GM23338 (cell line): ENCODE data around the gene RILPL1. TPM values are rescaled to one million over a fixed set of nuclear protein-coding genes. Genes with fewer than 3 reads are reported as not detected.
"Not testable (repeated sequence)": the region's sequence is repeated elsewhere in the genome, so short reads cannot be mapped to it uniquely, and the experiment has no call there.

Experiments used
- ATAC-seq: fragments of 200-7000 bp; cut with Tn5 transposase; 3 replicates; pipeline ENCODE4 v1.9.1; 2020
- DNase-seq: peaks from one replicate; pipeline ENCODE4 v3.0.0-alpha.2; 2015; ENCODE audit warnings: low spot score
- H2AFZ ChIP-seq: fragments of 200-600 bp; sonication (generic); 2 replicates; pipeline ENCODE4 v1.8.0; 2016; ENCODE audit warnings: antibody characterized with exemption, mild to moderate bottlenecking, moderate library complexity
- H3F3A ChIP-seq: fragments of 200-600 bp; sonication (generic); replicated peaks from 2 replicates; pipeline ENCODE4 v1.8.0; 2017; ENCODE audit warnings: antibody characterized with exemption, mixed run types, low read depth
- H3K27ac ChIP-seq: fragments of 200-600 bp; sonication (generic); 2 replicates; pipeline ENCODE4 v1.6.1; 2016; ENCODE audit warnings: low read depth
- H3K27me3 ChIP-seq: fragments of 200-600 bp; sonication (generic); 2 replicates; pipeline ENCODE4 v1.8.0; 2016; ENCODE audit warnings: mild to moderate bottlenecking, mixed run types, moderate library complexity; ENCODE audit not compliant: insufficient read depth
- H3K36me3 ChIP-seq: fragments of 200-600 bp; sonication (generic); 2 replicates; pipeline ENCODE4 v1.8.0; 2016; ENCODE audit warnings: mild to moderate bottlenecking; ENCODE audit not compliant: insufficient read depth
- H3K4me1 ChIP-seq: fragments of 200-600 bp; sonication (generic); 2 replicates; pipeline ENCODE4 v1.8.0; 2016; ENCODE audit warnings: mild to moderate bottlenecking, moderate library complexity; ENCODE audit not compliant: insufficient read depth
- H3K4me2 ChIP-seq: fragments of 200-600 bp; sonication (generic); 2 replicates; pipeline ENCODE4 v1.7.1; 2017; ENCODE audit warnings: mixed run types
- H3K4me3 ChIP-seq: fragments of 200-600 bp; sonication (generic); 2 replicates; pipeline ENCODE4 v1.6.1; 2016; ENCODE audit warnings: mixed run types
- H3K79me2 ChIP-seq: fragments of 200-600 bp; sonication (generic); replicated peaks from 2 replicates; pipeline ENCODE4 v1.8.0; 2017; ENCODE audit warnings: mild to moderate bottlenecking; ENCODE audit not compliant: insufficient read depth
- H3K9me2 ChIP-seq: fragments of 200-600 bp; sonication (generic); 2 replicates; pipeline ENCODE4 v1.8.0; 2017; ENCODE audit not compliant: insufficient read depth
- H4K20me1 ChIP-seq: fragments of 200-600 bp; sonication (generic); replicated peaks from 2 replicates; pipeline ENCODE4 v1.8.0; 2017; ENCODE audit warnings: mild to moderate bottlenecking; ENCODE audit not compliant: insufficient read depth
- H3K27ac Mint-ChIP-seq: 2 replicates; pipeline ENCODE4 v1.8.0; 2020; ENCODE audit warnings: inconsistent platforms, mild to moderate bottlenecking, moderate library complexity, mixed read lengths
- H3K27me3 Mint-ChIP-seq: 3 replicates; pipeline ENCODE4 v1.8.0; 2022; ENCODE audit warnings: low read depth, mild to moderate bottlenecking, moderate library complexity, mixed read lengths, inconsistent platforms; ENCODE audit not compliant: insufficient read depth, poor library complexity
- H3K36me3 Mint-ChIP-seq: 3 replicates; pipeline ENCODE4 v1.8.0; 2021; ENCODE audit warnings: low read depth, mild to moderate bottlenecking, inconsistent platforms, moderate library complexity, mixed read lengths
- H3K4me1 Mint-ChIP-seq: 3 replicates; pipeline ENCODE4 v1.8.0; 2020; ENCODE audit warnings: mild to moderate bottlenecking, inconsistent platforms, mixed read lengths
- H3K4me3 Mint-ChIP-seq: 3 replicates; pipeline ENCODE4 v1.8.0; 2021; ENCODE audit warnings: moderate library complexity, mild to moderate bottlenecking, inconsistent platforms, mixed read lengths
- H3K9me3 Mint-ChIP-seq: 3 replicates; pipeline ENCODE4 v1.8.0; 2020; ENCODE audit warnings: moderate library complexity, mild to moderate bottlenecking, inconsistent platforms, mixed read lengths
- CREB1 ChIP-seq: fragments of 250-450 bp; sonication (Bioruptor Pico); IDR thresholded peaks from 2 replicates; pipeline ENCODE4 v1.5.0; 2020; ENCODE audit warnings: low read depth, mild to moderate bottlenecking, moderate library complexity
- EZH2 ChIP-seq: fragments of 200-600 bp; sonication (generic); IDR thresholded peaks from one replicate; pipeline ENCODE4 v1.8.0; 2017; ENCODE audit warnings: antibody characterized with exemption, mild to moderate bottlenecking, low read depth; ENCODE audit not compliant: unreplicated experiment
- EZH2phosphoT487 ChIP-seq: fragments of 200-600 bp; sonication (generic); IDR thresholded peaks from one replicate; pipeline ENCODE4 v1.8.1; 2018; ENCODE audit warnings: antibody characterized with exemption; ENCODE audit not compliant: unreplicated experiment
- ZNF114 ChIP-seq: fragments of 250-450 bp; sonication (Bioruptor Pico); IDR thresholded peaks from 2 replicates; pipeline ENCODE4 v1.5.0; 2020; ENCODE audit warnings: mild to moderate bottlenecking, moderate library complexity
- polyA plus RNA-seq: library from polyadenylated mRNA; unstranded; fragments of >200 nt; fragmentation: Nextera tagmentation; extraction: Ambion mirVana; gene quantifications from 2 replicates; pipeline ENCODE4 v1.2.1, GENCODE V29; 2016
- total RNA-seq: library from RNA; depleted of rRNA; stranded (reverse); fragments of >200 nt; shearing (Covaris generic); gene quantifications from 2 replicates; pipeline ENCODE4 v1.2.3, GENCODE V29; 2014
- TF ChIP-seq, protein P1 (sequence below): fragments of 250-450 bp; sonication (Bioruptor Pico); IDR thresholded peaks from 2 replicates; pipeline ENCODE4 v1.5.0; 2020; ENCODE audit warnings: mild to moderate bottlenecking, moderate library complexity
- TF ChIP-seq, protein P2 (sequence below): IDR thresholded peaks from one replicate; pipeline ENCODE4 v1.6.1; 2018; ENCODE audit warnings: antibody characterized with exemption; ENCODE audit not compliant: unreplicated experiment
- TF ChIP-seq, protein P3 (sequence below), 2 experiments: fragments of 200-600 bp in 1 of 2; sonication (generic) in 1 of 2; conservative IDR thresholded peaks; 2 replicates each; pipeline versions ENCODE4 v1.5.1 to v1.6.1; 2016 to 2017; ENCODE audit warnings: antibody characterized with exemption in 2 of 2, low read depth in 2 of 2, mild to moderate bottlenecking in 2 of 2, moderate library complexity in 1 of 2

The RILPL1 gene
- total and polyA plus RNA-seq, 2 experiments from 2014 or later, result 3.9 to 7.9 TPM

DNA sequence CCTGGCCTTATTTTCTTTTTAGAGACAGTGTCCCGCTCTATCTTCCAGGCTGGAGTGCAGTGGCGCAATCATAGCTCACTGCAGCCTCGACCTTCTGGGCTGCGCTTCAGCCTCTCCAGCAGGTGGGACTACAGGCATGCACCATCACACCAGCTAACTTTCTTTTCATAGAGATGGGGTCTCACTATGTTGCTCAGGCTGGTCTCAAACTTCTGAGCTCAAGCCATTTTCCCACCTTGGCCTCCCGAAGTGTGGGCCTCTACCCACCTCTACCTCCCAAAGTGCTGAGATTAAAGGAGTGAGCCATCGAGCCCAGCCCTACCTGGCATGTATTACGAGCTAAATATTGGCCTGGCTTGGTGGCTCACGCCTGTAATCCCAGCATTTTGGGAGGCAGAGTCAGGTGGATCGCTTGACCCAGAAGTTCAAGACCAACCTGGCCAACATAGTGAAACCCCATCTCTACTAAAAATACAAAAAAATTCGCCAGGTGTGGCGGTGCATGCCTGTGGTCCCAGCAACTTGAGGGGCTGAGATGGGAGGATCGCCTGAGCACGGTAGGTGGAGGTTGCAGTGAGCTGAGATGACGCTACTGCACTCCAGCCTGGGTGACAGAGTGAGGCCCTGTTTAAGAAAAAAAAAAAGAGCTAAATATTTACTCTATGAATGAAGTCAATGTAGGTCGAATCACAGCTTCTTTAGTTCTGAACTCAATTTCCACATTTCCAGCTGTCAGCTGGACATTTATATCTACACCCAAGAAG is 7.6 kb upstream of the RILPL1 start:
- no peaks in the 10 kb centered on the region for H3K36me3 Mint-ChIP-seq
- no peak overlapping the region for H3K27ac Mint-ChIP-seq
- H3K4me3 ChIP-seq, result no peak overlapping the region
- H3K36me3 ChIP-seq, result no peaks in the 10 kb centered on the region
- no peaks in the 10 kb centered on the region for H3K79me2 ChIP-seq
- TF ChIP-seq EZH2phosphoT487 (no peak), ZNF114 (CRISPR knock-in tag) (no peak), EZH2 (no peak), CREB1 (CRISPR knock-in tag) (no peak)
- TF ChIP-seq, protein P1, sequence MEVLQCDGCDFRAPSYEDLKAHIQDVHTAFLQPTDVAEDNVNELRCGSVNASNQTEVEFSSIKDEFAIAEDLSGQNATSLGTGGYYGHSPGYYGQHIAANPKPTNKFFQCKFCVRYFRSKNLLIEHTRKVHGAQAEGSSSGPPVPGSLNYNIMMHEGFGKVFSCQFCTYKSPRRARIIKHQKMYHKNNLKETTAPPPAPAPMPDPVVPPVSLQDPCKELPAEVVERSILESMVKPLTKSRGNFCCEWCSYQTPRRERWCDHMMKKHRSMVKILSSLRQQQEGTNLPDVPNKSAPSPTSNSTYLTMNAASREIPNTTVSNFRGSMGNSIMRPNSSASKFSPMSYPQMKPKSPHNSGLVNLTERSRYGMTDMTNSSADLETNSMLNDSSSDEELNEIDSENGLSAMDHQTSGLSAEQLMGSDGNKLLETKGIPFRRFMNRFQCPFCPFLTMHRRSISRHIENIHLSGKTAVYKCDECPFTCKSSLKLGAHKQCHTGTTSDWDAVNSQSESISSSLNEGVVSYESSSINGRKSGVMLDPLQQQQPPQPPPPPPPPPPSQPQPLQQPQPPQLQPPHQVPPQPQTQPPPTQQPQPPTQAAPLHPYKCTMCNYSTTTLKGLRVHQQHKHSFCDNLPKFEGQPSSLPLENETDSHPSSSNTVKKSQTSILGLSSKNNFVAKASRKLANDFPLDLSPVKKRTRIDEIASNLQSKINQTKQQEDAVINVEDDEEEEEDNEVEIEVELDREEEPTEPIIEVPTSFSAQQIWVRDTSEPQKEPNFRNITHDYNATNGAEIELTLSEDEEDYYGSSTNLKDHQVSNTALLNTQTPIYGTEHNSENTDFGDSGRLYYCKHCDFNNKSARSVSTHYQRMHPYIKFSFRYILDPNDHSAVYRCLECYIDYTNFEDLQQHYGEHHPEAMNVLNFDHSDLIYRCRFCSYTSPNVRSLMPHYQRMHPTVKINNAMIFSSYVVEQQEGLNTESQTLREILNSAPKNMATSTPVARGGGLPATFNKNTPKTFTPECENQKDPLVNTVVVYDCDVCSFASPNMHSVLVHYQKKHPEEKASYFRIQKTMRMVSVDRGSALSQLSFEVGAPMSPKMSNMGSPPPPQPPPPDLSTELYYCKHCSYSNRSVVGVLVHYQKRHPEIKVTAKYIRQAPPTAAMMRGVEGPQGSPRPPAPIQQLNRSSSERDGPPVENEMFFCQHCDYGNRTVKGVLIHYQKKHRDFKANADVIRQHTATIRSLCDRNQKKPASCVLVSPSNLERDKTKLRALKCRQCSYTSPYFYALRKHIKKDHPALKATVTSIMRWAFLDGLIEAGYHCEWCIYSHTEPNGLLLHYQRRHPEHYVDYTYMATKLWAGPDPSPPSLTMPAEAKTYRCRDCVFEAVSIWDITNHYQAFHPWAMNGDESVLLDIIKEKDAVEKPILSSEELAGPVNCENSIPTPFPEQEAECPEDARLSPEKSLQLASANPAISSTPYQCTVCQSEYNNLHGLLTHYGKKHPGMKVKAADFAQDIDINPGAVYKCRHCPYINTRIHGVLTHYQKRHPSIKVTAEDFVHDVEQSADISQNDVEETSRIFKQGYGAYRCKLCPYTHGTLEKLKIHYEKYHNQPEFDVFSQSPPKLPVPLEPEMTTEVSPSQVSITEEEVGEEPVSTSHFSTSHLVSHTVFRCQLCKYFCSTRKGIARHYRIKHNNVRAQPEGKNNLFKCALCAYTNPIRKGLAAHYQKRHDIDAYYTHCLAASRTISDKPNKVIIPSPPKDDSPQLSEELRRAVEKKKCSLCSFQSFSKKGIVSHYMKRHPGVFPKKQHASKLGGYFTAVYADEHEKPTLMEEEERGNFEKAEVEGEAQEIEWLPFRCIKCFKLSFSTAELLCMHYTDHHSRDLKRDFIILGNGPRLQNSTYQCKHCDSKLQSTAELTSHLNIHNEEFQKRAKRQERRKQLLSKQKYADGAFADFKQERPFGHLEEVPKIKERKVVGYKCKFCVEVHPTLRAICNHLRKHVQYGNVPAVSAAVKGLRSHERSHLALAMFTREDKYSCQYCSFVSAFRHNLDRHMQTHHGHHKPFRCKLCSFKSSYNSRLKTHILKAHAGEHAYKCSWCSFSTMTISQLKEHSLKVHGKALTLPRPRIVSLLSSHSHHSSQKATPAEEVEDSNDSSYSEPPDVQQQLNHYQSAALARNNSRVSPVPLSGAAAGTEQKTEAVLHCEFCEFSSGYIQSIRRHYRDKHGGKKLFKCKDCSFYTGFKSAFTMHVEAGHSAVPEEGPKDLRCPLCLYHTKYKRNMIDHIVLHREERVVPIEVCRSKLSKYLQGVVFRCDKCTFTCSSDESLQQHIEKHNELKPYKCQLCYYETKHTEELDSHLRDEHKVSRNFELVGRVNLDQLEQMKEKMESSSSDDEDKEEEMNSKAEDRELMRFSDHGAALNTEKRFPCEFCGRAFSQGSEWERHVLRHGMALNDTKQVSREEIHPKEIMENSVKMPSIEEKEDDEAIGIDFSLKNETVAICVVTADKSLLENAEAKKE (CRISPR knock-in tag), result no peak
- TF ChIP-seq, protein P2, sequence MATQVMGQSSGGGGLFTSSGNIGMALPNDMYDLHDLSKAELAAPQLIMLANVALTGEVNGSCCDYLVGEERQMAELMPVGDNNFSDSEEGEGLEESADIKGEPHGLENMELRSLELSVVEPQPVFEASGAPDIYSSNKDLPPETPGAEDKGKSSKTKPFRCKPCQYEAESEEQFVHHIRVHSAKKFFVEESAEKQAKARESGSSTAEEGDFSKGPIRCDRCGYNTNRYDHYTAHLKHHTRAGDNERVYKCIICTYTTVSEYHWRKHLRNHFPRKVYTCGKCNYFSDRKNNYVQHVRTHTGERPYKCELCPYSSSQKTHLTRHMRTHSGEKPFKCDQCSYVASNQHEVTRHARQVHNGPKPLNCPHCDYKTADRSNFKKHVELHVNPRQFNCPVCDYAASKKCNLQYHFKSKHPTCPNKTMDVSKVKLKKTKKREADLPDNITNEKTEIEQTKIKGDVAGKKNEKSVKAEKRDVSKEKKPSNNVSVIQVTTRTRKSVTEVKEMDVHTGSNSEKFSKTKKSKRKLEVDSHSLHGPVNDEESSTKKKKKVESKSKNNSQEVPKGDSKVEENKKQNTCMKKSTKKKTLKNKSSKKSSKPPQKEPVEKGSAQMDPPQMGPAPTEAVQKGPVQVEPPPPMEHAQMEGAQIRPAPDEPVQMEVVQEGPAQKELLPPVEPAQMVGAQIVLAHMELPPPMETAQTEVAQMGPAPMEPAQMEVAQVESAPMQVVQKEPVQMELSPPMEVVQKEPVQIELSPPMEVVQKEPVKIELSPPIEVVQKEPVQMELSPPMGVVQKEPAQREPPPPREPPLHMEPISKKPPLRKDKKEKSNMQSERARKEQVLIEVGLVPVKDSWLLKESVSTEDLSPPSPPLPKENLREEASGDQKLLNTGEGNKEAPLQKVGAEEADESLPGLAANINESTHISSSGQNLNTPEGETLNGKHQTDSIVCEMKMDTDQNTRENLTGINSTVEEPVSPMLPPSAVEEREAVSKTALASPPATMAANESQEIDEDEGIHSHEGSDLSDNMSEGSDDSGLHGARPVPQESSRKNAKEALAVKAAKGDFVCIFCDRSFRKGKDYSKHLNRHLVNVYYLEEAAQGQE, result no peak
- TF ChIP-seq, protein P3, sequence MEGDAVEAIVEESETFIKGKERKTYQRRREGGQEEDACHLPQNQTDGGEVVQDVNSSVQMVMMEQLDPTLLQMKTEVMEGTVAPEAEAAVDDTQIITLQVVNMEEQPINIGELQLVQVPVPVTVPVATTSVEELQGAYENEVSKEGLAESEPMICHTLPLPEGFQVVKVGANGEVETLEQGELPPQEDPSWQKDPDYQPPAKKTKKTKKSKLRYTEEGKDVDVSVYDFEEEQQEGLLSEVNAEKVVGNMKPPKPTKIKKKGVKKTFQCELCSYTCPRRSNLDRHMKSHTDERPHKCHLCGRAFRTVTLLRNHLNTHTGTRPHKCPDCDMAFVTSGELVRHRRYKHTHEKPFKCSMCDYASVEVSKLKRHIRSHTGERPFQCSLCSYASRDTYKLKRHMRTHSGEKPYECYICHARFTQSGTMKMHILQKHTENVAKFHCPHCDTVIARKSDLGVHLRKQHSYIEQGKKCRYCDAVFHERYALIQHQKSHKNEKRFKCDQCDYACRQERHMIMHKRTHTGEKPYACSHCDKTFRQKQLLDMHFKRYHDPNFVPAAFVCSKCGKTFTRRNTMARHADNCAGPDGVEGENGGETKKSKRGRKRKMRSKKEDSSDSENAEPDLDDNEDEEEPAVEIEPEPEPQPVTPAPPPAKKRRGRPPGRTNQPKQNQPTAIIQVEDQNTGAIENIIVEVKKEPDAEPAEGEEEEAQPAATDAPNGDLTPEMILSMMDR (conservative IDR thresholded peaks at IDR 0.05; ENCODE audit: low read depth in 2 of 2), result peak in 1 of 2 experiments; percentile 36; a peak in 2 of 4 replicates
- H4K20me1 ChIP-seq, result no peaks in the 10 kb centered on the region
- H3K4me1 ChIP-seq, result no peaks in the 10 kb centered on the region
- H3K27me3 ChIP-seq, result no peaks in the 10 kb centered on the region
- H3K9me3 Mint-ChIP-seq, result no peaks in the 10 kb centered on the region; the same call in 2 of the 3 replicates
- H2AFZ ChIP-seq, result peak overlapping the region; percentile 96; the same call in 1 of the 2 replicates
- H3K27me3 Mint-ChIP-seq, result peaks cover 5% of the 10 kb centered on the region
- DNase-seq (no peak), ATAC-seq (peak; percentile 38; the same call in 2 of the 3 replicates)
- no peaks in the 10 kb centered on the region for H3F3A ChIP-seq
- no peaks in the 10 kb centered on the region for H3K4me1 Mint-ChIP-seq
- H3K9me2 ChIP-seq, result no peaks in the 10 kb centered on the region
- no peak overlapping the region for H3K4me3 Mint-ChIP-seq
- H3K27ac ChIP-seq, result no peak overlapping the region
- no peak overlapping the region for H3K4me2 ChIP-seq

DNA sequence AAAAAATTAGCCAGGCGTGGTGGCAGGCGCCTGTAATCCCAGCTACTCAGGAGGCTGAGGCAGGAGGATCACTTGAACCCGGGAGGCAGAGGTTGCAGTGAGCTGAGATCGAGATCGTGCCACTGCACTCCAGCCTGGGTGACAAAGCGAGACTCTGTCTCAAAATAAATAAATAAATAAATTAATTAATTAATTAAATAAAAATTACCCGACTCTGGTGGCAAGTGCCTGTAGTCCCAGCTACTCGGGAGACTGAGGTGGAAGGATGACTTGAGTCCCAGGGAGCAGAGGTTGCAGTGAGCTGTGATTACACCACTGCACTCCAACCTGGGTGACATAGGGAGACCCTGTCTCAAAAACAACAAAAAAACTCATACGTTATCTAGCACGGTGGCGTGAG is 2.4 kb upstream of the RILPL1 start:
- H3K4me3 Mint-ChIP-seq, ATAC-seq, H3K79me2 ChIP-seq, DNase-seq, H3K9me2 ChIP-seq, H3K36me3 ChIP-seq, H3F3A ChIP-seq, H3K36me3 Mint-ChIP-seq, H3K4me1 ChIP-seq, H3K9me3 Mint-ChIP-seq, H3K27ac Mint-ChIP-seq, H3K27ac ChIP-seq, H3K4me2 ChIP-seq, H3K4me1 Mint-ChIP-seq, H2AFZ ChIP-seq, H4K20me1 ChIP-seq, H3K4me3 ChIP-seq: not testable (repeated sequence)
- H3K27me3 ChIP-seq, result peaks cover 21% of the 10 kb centered on the region
- H3K27me3 Mint-ChIP-seq, result peaks cover 17% of the 10 kb centered on the region
